ENCODE results near the gene MGAT5B.

DNA sequence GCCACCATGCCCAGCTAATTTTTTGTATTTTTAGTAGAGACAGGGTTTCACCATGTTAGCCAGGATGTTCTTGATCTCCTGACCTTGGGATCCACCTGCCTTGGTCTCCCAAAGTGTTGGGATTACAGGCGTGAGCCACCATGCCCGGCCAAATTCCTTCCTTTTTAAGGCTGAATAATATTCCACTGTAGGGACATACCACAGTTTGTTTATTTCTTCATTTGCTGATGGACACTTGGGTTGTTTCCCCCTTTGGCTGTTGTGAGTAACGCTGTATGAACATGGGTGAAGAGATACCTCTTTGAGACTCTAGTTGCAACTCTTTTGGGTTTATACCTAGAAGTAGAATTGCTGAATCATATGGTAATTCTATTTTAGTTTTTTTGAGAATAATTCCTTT, 13.1 kb upstream of the MGAT5B start:
- no peak for TF ChIP-seq EZH2phosphoT487 (IDR thresholded peaks at IDR 0.05; ENCODE audit: borderline replicate concordance, low read length)
- TF ChIP-seq, protein P1, sequence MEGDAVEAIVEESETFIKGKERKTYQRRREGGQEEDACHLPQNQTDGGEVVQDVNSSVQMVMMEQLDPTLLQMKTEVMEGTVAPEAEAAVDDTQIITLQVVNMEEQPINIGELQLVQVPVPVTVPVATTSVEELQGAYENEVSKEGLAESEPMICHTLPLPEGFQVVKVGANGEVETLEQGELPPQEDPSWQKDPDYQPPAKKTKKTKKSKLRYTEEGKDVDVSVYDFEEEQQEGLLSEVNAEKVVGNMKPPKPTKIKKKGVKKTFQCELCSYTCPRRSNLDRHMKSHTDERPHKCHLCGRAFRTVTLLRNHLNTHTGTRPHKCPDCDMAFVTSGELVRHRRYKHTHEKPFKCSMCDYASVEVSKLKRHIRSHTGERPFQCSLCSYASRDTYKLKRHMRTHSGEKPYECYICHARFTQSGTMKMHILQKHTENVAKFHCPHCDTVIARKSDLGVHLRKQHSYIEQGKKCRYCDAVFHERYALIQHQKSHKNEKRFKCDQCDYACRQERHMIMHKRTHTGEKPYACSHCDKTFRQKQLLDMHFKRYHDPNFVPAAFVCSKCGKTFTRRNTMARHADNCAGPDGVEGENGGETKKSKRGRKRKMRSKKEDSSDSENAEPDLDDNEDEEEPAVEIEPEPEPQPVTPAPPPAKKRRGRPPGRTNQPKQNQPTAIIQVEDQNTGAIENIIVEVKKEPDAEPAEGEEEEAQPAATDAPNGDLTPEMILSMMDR (IDR thresholded peaks at IDR 0.05; ENCODE audit: low read depth, low read length, poor library complexity, severe bottlenecking), result no peak

All from DOHH2 (cell line).